NCI-H2081 treated with DMSO at 0.1 percent for 48 hours (cell line): ENCODE data around the gene SLC16A3.

Experiments used
- DNase-seq: peaks from one replicate; lab custom pipeline; 2025; lab: John Stamatoyannopoulos, UW

SLC16A3 gene

DNA sequence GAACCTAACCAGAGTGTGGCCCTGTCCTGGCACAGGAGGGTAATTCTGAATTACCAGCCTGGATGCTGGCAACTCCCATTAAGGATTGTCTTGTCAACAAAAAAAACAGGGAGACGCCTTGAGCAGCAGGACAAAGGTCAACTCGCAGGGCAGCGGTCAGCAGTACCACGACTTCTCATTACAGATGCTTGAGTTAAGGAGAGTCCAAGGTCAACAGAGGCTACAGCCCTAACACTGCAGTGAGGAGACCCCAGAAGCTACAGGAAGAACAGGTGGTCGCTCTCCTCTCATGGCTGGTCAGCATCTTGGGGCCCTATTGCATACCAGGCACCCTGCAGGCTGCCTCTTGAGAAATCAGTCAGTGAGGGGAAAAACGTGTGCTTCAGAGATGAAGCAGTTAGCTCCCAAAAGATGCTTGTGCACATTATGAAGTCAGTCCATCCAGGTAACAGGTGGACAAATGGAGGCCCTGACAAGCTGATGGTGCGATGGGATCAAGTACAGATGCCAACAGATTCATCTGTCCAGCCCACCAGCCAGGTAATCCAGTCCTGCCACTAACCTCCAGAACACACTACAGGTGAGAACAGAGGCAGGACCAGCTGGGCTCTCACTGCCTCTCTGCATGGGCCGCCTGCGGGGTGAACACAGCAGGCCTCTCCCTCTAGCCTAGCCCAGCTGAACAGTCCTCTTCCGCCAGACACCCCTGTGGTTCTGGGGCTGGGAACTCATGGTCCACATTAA, 40.5 kb downstream of the SLC16A3 start:
- no peak for DNase-seq

DNA sequence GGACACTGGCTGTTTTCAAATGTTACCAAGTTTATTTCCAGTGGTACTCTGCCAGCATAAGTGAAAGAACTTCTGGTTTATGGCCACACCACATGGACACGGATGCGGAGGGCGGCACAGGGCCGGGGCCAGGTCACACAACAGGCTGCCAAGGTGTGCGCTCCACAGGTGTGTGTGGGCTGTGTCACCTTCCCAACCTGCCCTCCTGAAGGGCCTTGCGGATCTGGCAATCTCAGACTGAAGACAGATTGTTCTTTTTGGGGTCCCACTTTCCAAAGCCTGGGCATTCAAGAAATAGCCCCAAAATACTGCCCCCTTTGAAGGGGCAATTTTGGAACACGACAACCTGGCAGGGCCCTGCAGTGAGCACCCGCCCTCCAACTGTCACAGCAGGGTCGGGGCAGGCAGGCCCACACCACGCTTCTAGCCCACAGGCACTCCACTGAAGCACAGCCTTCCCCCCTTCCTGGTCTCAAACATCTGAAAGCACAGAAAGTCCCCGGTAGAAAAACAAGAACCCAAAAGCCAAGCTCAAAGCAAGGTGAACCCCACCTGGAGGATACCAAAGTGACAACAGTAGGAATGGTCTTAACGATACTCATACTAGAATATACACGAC, 41.1 kb downstream of the SLC16A3 start:
- DNase-seq: no peak

DNA sequence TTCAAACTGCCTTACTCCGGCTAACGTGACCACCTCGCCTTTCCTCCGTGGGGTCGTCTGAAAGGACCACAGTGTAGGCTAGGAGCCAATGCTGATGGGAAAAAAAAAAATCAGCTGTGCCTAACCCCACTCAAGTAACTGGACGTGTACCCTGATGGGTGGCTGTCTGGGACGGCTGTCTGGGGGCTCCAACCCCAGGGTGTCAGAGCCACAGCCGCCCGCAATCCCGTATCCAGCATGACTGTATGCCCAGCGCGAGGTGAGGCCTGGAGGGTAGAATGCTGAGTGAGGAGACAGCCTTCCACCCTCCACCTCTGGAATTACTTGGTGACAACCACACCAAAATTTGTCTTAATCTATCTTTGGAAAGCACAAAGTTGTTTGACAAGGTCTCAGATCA, 41.8 kb downstream of the SLC16A3 start:
- no peak for DNase-seq

DNA sequence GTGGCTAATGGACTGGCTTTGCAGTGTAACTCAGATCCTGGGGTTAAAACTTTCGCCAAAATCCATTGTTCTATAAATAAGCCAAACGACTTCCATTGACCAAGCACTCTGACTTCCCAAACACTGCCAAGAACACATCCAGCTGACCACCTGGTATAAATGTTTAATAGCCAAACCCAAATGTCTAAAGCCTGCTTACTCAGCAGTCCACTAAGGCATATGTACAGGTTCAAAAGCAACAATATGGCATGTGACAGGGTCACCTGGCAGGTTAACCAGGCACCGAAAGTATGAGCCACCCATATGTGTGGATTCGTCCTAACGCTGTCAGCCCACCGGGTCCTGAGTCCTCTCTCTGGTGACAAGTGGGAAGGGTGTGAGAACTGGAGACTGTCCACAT, 42.6 kb downstream of the SLC16A3 start:
- DNase-seq: no peak

DNA sequence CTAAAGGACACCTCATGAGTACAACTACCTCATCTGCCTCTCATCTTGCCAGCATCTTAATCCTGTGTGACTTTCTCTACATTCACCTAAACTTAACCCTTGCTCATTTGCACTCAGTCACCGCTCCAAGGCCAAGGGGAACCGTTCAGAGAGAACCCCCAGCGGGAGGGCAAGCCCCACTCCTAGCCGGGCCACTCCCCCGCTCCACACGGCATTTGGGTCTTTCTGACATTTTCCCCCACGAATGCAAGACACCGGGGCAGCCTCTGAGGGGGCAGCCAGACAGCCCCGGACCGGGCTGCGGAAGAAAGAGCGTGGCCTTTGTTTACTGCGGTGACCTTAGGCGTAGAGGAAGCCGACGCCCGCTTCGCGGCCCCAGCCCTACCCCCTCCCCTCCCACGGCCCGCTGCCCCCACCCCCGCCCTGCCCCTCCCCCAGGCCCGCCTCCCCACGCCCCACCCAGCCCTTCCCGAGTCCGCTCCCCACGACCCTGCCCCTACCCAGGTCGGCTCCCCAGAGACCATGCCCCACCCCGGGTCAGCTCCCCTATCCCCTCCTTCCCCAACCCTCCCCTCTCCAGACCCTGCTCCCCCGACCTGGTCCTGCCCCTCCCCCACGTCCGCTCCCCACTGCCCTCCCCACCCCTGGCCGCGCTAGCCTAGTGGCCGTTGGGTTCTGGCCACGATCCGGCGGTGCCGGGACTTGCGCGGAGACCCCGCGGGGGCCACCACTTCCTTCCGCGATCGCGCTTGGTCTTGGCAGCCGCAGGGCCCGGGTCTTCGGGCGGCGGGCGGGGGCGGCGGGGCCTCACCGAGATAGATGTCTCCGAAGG, 43.9 kb downstream of the SLC16A3 start:
- no peak for DNase-seq

DNA sequence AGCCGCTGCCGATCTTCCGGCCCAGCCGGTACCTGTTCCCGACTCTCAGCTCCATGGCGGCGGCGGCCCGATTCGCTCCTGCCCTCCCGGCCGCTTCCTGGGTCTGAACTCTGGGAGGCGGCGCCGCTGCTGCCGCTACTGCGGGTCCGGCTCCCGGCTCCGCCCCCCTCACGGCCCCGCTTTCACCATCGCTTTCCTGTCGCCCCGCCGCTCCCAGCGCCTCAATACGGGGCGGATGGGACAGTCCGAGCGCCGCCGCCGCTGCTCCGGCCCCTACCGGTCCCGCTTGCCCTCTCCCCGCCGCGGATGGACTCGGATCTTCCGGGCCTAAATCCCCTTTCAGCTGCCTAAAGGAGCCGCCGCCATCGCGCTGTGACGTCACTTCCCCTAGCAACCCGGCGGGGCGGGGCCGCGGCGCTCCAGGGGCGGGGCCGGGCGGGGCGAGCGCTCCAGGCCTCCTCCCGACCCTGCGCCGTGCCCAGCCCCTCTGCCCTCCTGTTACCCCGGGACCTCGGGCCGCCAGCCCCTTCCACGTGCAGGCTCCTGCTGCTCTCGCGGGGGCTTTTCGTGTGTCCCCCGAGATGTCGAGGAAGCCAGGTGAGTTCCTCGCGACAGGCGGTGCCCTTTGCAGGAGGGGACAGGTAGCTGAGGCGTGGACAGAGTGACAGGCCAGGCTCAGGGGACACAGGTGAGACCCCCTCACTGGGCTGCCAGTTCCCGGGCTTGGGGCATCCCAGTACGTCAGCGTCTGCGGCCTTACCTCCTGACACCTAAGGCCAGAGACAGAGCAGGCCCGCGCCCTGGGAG, 44.7 kb downstream of the SLC16A3 start, which contains the start of gene CSNK1D:
Gene CSNK1D, minus strand, starts transcription at position 374 of the 807 bp plus-strand sequence. Its CDS starts 319 bp downstream, at position 55.
- peak; percentile 39 for DNase-seq

DNA sequence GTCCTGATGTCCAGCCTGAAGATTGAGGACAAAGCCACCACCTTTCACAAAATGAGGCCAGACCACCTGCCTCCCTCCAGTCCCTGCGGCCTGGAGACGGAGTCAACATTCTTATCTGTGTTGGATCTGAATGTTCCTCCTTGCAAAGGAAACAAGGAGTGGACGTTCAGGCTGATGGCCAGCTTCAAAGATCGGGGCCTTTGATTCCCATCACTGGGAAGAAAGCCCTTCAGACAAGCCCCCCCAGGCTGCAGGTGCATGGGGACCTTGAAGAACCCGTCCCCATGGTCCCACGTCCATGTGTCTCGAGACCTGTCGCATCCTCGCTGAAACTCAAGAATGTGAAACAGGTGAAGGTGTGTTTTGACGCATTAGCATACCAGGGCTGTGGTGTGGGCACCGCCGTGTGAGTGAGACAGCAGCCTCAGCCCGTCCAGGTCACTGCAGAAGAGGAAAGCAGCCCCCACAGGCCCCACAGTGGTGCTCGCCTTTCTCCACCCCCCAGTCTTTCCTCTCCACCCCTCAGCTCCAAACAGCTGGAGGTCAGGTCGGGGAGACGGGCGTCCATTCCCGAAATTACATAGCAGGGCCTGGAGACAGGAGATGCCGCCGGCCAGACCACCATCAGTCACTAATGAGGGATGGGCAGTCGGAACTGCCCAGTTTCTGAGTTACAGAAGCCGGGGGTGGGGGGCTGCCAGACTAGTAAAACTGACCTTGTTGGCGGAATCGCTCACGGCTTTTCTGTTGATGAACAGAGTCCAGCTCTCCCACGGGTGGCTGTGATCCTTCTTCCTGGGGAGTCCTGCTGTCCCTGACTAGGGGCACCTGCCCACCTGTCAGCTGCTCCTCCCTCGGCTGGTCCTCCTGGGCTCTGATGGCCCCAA, 45.5 kb downstream of the SLC16A3 start:
- no peak for DNase-seq

DNA sequence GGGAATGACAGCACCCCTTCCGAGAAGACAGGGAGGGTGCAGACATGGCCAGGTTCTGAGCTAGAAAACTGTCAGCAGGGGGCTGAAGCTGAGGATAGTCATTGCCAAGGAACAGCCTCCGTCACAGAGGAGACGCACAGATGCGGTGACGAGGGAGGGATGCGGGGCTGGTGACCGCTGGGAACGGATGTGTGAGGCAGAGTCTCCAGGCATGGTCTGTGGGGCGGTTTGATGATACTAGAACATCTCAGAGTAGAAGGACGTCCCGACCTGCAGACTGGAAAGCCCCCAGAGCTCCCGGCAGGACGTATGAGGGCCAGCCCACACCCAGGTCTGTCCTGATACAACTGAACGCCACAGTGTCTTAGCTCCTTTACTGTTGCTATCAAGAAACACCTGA, 46.5 kb downstream of the SLC16A3 start:
- DNase-seq: no peak

DNA sequence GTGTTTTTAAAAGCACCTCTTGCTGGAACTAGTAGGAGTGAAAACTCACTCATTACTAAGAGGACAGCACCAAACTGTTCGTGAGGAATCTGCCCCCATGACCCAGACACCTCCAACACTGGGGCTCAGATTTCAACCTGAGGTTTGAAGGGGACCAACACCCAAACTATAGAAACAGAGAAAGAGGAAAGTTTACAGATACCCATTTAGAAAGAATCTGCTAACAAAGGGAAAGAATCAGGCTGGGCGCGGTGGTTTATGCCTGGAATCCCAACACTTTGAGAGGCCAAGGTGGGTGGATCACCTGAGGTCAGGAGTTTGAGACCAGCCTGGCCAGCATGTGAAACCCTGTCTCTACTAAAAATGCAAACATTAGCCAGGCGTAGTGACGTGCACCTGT, 48.1 kb downstream of the SLC16A3 start:
- no peak for DNase-seq

DNA sequence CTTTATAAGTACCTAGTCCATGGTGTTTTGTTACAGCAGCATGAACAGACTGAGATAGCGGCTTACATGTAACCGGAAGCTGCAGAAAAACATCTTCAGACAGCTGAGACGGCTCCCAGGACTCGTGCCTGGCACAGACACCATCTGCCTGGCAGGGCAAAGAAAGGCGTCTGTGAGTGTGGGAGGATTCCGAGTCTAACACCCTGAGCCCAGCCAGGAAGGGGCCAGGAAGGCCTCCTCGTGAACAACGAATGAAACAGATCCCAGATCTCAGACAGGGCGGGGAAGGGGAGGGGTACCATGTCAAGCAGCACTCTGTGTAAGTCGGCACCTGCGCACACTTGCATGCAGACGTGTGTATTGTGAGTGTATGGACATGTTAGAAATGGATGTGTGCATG, 49.0 kb downstream of the SLC16A3 start:
- DNase-seq: no peak

DNA sequence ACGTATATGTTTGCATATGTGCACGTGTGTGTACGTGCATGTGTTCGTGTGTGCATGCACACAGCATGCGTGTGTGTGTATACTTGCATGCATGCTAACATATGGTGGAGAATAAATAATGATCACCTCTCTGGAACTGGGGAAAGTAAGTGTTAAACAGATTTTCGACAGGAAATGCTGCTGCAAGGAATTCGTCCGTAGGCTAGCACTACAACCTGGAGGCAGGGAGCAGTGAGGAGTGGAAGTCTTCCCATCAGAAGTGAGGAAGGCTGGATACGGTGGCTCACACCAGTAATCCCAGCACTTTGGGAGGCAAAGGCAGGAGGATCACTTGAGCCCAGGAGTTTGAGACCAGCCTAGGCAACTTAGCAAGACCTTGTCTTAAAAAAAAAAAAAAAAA, 49.5 kb downstream of the SLC16A3 start:
- DNase-seq: no peak

DNA sequence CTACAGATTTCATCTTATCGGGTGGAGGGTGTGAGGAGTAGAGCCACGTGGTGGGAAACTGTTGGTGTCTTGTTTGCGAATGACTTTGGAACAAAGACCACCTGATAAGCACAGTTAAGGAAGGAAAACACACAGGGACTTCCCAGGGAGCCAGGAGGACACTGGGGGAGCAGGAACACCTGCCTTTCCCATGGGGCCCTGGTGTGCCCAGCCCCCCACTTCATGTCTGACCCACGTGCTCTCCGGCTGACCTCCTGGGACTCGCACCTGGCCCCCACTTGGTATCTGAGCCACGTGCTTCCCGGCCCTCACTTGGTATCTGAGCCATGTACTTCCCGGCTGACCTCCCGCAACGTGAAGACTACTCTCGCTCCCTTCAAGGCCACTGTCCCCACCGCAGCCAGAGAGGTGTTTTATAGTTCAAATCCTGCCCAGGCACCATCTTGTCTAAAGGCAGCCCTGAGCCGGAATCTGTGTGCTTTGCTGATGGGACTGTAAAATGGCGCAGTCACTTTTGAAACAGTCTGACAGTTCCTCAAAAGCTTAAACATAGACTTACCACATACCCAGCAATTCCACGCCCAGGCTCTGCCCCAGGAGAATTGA, 50.0 kb downstream of the SLC16A3 start:
- DNase-seq: no peak

DNA sequence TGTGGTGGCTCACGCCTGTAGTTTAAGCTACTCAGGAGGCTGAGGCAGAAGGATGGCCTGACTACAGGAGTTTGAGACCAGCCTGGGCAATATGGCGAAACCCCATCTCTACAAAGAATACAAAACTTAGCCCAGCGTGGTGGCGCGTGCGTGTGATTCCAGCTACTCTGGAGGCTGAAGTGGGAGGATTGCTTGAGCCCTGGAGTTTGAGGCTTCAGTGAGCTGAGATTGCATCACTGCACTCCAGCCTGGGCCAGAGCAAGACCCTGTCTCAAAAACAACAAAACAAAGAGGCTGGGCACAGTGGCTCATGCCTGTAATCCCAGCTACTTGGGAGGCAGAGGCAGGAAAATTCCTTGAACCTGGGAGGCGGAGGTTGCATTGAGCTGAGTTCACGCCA, 51.7 kb downstream of the SLC16A3 start:
- no peak for DNase-seq

DNA sequence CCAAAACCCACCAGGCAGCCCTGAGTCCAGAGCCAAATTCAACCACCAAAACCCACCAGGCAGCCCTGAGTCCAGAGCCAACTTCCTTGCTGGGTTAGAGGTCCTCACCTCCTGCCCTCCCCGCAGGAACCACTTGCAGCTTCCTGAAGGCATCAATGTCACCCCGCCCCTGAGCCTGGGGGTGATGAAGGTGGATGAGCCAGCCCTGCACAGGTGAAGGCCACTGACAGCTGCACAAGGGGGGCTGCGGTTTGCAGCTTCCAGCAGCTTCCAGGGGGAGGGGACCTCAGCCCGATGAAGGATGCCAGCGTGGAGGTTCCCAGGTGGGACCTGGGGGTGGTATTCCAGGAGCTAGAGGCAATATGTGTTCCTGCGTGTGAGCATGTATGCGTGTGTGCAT, 52.2 kb downstream of the SLC16A3 start:
- DNase-seq: no peak

DNA sequence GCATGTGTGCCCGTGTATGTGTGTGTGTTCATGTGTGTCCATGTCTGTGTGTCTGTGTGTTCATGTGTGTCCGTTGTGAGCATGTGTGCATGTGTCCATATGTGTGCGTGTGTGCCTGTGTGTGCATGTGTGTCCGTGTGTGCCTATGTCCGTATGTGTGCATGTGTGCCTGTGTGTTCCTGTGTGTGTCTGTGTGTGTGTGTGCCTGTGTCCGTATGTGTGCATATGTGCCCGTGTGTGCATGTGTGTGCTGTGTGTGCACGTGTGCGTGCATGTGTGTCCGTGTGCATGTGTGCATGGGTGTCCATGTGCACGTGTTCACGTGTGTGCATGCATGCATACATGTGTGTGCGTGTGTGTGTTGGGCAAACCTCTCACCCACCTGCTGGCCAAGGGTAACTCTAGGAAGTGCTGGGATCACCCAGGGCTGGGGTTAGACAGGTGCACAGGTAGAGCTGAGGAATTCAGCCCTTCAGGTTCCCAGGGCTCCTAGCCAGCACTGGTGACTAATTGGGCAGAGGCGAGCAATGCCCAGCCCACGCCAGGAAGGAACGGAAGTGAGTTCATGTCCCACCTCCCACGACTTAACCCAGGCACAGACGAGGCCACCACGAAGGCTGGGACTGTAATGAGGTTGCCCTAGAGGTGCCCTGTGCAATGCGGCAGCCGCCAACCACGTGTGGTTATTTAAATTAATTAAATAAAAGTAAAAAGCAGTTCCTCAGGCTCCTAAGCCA, 52.8 kb downstream of the SLC16A3 start:
- DNase-seq: no peak

DNA sequence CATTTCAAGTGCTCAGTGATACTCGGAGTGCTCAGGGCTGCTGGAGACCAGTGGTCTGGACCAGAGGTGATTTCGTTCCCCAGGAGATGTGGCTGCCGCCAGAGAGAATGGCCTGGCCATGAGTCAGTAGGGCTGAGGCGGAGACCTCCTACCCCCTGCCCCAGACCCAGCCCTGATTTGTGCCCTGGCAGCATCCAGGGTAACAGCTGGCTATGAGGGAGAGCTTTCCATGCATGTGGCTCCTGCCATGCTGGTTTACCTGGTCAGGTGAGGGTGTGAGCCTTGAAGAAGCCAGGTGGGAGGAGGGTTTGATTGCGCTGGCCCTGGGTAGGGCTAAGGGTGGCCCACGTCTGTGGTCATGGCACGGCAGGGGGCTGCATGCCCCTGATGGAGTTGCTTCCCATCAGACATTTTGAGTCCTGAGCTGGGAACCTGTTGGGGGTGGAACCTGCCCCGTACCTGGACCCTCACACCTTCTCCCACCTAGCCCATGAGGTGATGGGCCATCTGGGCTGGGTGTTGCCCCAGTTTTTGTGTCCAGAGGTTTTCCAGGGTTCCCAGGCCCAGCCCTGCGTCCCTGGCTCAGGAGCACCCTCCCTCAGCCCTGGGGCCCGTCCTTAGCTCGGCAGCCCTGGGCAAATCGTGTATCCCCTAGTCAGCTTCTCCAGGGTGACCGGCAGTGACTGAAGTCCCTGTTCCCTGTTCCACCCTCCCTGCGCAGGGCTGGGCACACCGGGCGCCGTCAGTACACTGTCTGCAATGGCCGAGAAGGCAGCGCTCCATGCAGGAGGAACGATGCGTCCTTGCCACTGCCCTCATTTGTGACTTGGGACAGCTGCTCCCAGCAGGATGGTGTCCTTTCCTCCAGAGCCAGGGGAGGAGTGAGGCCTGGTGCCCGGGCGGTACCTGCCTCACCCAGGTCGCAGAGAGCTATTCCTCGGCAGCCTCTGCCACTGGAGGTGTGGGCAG, 53.7 kb downstream of the SLC16A3 start:
- no peak for DNase-seq

DNA sequence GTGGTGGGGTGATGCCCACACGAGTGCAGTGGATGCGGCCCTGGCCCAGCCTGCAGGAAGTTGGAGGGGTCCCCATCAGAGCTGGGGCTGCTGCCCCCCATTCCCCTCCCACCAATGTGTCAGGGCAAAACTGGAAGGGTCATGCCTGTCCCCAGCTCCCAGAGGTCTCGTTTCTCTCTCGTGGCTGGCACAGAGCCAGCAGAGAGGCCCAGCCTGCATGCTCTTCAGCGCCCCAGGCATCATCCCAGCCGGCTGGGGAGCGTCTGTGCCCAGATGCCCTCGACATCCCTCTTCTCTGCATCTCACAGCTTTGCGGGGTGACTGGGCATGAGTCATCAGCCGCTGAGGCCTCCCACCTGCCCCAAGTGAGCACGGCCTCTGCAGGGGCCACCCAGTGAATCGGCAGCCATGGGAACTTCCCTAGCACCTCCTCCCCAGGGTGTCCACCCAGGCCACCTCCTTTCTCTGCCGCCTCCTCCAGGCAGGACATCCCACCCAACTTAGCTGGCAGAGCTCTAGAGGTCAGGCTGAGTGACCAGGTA, 54.4 kb downstream of the SLC16A3 start:
- no peak for DNase-seq

DNA sequence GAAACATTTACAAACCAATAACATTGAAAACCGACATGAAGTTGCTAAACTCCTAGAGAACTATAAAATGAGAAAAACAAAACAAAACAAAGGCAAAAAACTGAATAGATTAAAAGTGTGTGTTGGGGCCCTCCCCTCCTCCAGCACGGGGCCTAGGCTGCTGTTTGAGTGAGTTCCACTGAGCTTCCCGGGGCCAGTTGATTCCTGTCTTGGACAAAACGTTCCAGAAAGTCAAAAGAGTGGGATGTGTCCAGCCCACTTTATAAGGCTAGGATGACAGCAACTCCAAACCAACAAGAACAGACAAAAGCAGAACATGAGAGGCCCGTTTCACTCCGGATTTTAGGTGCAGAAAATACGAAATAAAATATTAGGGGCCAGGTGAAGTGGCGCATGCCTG, 56.3 kb downstream of the SLC16A3 start:
- DNase-seq: no peak
